ENCODE measurements around the gene SNRPN.

GRCh38 chr15:24986653-24987052, 31.9 kb downstream of the SNRPN start:
- TF ChIP-seq CTCF (conservative IDR thresholded peaks at IDR 0.05; ENCODE audit: low read depth, low read length) (no peak), EZH2 (IDR thresholded peaks at IDR 0.05; ENCODE audit: borderline replicate concordance, low read depth, low read length, poor library complexity, severe bottlenecking) (no peak)

Measured in A673 (cell line).